DND-41 (cell line): Measurements from ENCODE around the gene CAD.

Source experiments
- CTCF ChIP-seq: IDR thresholded peaks from 2 replicates; pipeline ENCODE4 v1.5.1; 2012; ENCODE audit warnings: borderline replicate concordance, low read length, moderate library complexity, mild to moderate bottlenecking; ENCODE audit not compliant: poor library complexity, severe bottlenecking; ENCODE audit errors: extremely low read depth
- EZH2 ChIP-seq: IDR thresholded peaks from 3 replicates; pipeline ENCODE4 v1.6.1; 2012; ENCODE audit warnings: borderline replicate concordance, low read depth, mild to moderate bottlenecking, moderate library complexity, low read length, inconsistent platforms; ENCODE audit not compliant: severe bottlenecking

GRCh38 chr2:27219091-27219490 lies 1.9 kb downstream of the CAD start:
- TF ChIP-seq CTCF (no peak), EZH2 (no peak)
